Activated CD4-positive, alpha-beta T cell treated with anti-CD3 and anti-CD28 coated beads, Interleukin-2, amount 50 U/mL, for 24 hours (primary cell): Measurements from ENCODE around the gene AUNIP.
A peak's percentile ranks its signal among the peaks of the same experiment; 100 is the strongest.

Source experiments
- DNase-seq, 2 donors: peaks; one replicate each; pipeline ENCODE4 v3.0.0-alpha.2; 2020; ENCODE audit warnings: low read depth in 1 of 2, low spot score in 1 of 2

Gene AUNIP

GRCh38 chr1:25797939-25798338 is 61.3 kb downstream of the AUNIP start:
- DNase-seq: no peak

GRCh38 chr1:25796811-25797458 is 62.3 kb downstream of the AUNIP start:
- peak; percentile 76 to 83 for DNase-seq

- DNase-seq: no peak
These were observed 63.1 kb downstream of the AUNIP start for GRCh38 chr1:25795946-25796810.

GRCh38 chr1:25795211-25795610 is 64.0 kb downstream of the AUNIP start:
- no peak for DNase-seq

GRCh38 chr1:25794325-25794724 is 64.9 kb downstream of the AUNIP start:
- no peak for DNase-seq

- DNase-seq: no peak
These were observed 65.6 kb downstream of the AUNIP start for GRCh38 chr1:25793585-25794170.

GRCh38 chr1:25792115-25792514 is 67.1 kb downstream of the AUNIP start:
- DNase-seq: no peak

GRCh38 chr1:25790472-25790871 is 68.8 kb downstream of the AUNIP start:
- DNase-seq: no peak

GRCh38 chr1:25787760-25788166 is 71.5 kb downstream of the AUNIP start:
- no peak for DNase-seq

- DNase-seq: no peak
These were observed 72.1 kb downstream of the AUNIP start for GRCh38 chr1:25786887-25787759.

- no peak for DNase-seq
These were observed 73.8 kb downstream of the AUNIP start for GRCh38 chr1:25785333-25786067.

- DNase-seq: no peak
These were observed 74.6 kb downstream of the AUNIP start for GRCh38 chr1:25784575-25785051.
